Measurements from ENCODE around the gene C5orf52. TPM values are rescaled to one million over a fixed set of nuclear protein-coding genes. Genes with fewer than 3 reads are reported as not detected.
A peak's percentile ranks its signal among the peaks of the same experiment; 100 is the strongest.

The C5orf52 gene
- total RNA-seq, result not detected

- peaks cover 59% of the 10 kb centered on the region for H3K27me3 Mint-ChIP-seq
- H3K9me3 Mint-ChIP-seq, result peaks cover 2% of the 10 kb centered on the region
- peak; percentile 17 for DNase-seq
- peak within 1 kb of the TSS; percentile 16 for H3K27ac Mint-ChIP-seq
- peaks cover 18% of the 10 kb centered on the region for H3K4me1 Mint-ChIP-seq
- H3K36me3 Mint-ChIP-seq, result no peaks in the 10 kb centered on the region
- peak within 1 kb of the TSS; percentile 79 for H3K4me3 Mint-ChIP-seq
Measured at GRCh38 chr5:157670662-157671591, at the start of gene C5orf52. Gene C5orf52 (plus strand): TSS chr5:157671533. CDS start chr5:157671615, 82 bp downstream.

- Mint-ChIP-seq H3K4me1 (no peaks in the 10 kb centered on the region), H3K4me3 (no peak overlapping the region), H3K36me3 (peaks cover 9% of the 10 kb centered on the region), H3K27ac (no peak overlapping the region), H3K9me3 (peaks cover 12% of the 10 kb centered on the region), H3K27me3 (peaks cover 21% of the 10 kb centered on the region)
- DNase-seq, result no peak
Measured at GRCh38 chr5:157624144-157624543, 47.2 kb upstream of the C5orf52 start.

- no peak for DNase-seq
- H3K9me3 Mint-ChIP-seq, result peaks cover 10% of the 10 kb centered on the region
- peaks cover 13% of the 10 kb centered on the region for H3K27me3 Mint-ChIP-seq
- no peak overlapping the region for H3K27ac Mint-ChIP-seq
- H3K4me3 Mint-ChIP-seq, result no peak overlapping the region
- no peaks in the 10 kb centered on the region for H3K4me1 Mint-ChIP-seq
- peaks cover 8% of the 10 kb centered on the region for H3K36me3 Mint-ChIP-seq
Measured at GRCh38 chr5:157626831-157627230, 44.5 kb upstream of the C5orf52 start.

DNA sequence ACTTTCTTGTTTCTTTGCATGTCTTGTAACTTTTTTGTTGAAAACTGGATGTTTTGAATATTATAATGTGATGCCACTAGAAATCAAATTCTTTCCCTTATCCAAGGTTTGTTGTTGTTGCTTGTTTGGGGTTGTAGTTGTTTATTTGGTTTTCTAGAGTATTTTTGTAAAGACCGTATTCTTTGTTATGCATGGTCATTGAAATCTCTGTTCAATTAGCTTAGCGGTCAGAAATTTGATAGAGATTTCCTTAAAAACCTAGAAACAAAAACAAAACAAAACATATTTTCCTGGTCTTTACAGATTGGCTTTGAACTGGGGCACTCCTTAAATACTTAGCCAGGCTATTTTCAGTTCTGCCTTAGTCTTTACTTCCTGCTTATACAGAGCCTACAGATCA is 41.0 kb upstream of the C5orf52 start:
- H3K4me3 Mint-ChIP-seq, result no peak overlapping the region
- no peak for DNase-seq
- H3K4me1 Mint-ChIP-seq, result no peaks in the 10 kb centered on the region
- H3K27ac Mint-ChIP-seq, result no peak overlapping the region
- H3K27me3 Mint-ChIP-seq, result peaks cover 4% of the 10 kb centered on the region
- peaks cover 4% of the 10 kb centered on the region for H3K36me3 Mint-ChIP-seq
- peaks cover 4% of the 10 kb centered on the region for H3K9me3 Mint-ChIP-seq

DNA sequence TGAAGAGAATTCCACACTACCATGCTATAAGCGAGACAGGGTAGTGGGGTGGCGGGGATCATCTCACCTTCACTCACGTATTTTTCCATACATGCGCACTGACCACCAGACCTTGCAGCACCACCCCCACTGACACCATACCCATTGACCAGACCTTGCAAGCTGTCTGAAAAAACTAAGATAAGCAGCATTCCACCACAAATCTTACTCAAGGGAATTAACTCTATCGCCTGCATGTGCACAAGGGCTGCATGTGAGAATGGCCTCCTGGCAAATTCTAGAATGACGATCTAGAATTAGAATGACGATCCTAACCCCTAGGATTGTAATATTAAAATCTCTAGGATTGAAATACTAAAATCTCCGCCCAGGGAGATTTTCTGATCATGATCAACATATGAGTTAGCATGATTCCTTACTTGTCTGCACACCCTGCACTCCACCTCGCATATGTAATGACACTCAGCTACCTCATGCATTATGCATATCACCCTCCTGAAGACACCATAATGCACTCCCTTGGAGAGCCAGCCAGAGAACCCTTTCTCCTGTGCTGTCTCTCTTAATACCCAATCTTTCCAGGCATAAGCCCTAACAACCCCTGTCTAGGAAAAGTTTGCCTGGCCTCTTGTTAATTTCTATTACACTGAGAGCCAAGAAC is 30.8 kb upstream of the C5orf52 start:
- Mint-ChIP-seq H3K27me3 (no peaks in the 10 kb centered on the region), H3K9me3 (no peaks in the 10 kb centered on the region), H3K4me3 (no peak overlapping the region), H3K27ac (no peak overlapping the region), H3K36me3 (no peaks in the 10 kb centered on the region), H3K4me1 (no peaks in the 10 kb centered on the region)
- no peak for DNase-seq

- no peak overlapping the region for H3K27ac Mint-ChIP-seq
- H3K9me3 Mint-ChIP-seq, result peaks cover 11% of the 10 kb centered on the region
- no peak for DNase-seq
- H3K36me3 Mint-ChIP-seq, result peaks cover 12% of the 10 kb centered on the region
- H3K4me1 Mint-ChIP-seq, result peaks cover 4% of the 10 kb centered on the region
- H3K4me3 Mint-ChIP-seq, result no peak overlapping the region
- H3K27me3 Mint-ChIP-seq, result no peaks in the 10 kb centered on the region
Measured at GRCh38 chr5:157648275-157648990, 22.9 kb upstream of the C5orf52 start.

DNA sequence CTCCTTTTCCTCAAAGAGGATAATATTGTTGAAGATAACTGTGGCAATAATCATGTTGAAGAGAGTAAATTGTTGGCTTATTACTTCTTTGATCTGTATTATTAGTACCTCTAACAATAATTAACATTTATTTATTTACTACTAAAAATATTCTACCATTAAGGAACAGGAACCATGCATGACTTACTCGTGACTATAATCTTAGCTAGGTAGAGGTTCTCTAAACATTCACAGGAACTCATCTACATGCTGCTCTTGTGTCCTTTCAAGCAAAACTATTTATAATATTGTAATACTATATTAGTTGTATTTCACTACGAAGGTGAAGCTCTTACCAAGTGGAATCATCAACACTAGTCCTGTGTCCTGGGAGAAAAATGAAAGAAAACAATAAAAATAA is 22.2 kb upstream of the C5orf52 start:
- peaks cover 4% of the 10 kb centered on the region for H3K4me1 Mint-ChIP-seq
- no peak overlapping the region for H3K27ac Mint-ChIP-seq
- peaks cover 15% of the 10 kb centered on the region for H3K9me3 Mint-ChIP-seq
- DNase-seq, result no peak
- H3K27me3 Mint-ChIP-seq, result no peaks in the 10 kb centered on the region
- H3K4me3 Mint-ChIP-seq, result no peak overlapping the region
- H3K36me3 Mint-ChIP-seq, result peaks cover 15% of the 10 kb centered on the region

DNA sequence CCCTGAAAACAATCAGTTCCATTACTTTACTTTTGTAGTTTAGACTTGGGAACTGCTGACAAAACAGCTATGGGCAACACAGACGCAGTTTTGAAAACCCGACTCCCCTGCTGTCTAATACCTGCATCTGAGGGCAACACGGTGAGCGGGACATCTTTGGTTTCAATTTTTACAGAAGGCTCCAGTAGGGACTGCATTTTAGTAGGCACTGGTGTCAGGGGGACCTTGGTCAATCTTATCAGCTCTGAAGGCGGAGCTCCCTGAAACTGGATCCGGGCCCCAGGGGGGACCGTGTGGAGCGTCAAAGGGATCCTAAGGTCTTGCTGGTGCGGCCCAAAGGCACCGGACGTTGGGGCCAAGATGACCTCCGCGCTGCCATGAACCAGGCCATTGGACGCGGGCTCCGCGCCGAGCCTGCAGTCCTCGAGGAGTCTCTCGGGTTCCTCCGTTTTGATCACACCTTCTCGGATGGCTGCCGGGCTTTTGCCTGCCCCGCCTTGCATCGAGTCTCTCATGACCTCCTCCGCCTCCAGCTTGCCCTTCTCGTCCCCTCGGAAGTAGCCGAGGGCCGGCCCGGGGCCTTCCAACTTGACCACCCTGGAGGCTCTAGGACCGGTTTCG is 20.2 kb upstream of the C5orf52 start:
- no peak for DNase-seq
- peak overlapping the region; percentile 67 for H3K4me3 Mint-ChIP-seq
- H3K9me3 Mint-ChIP-seq, result peaks cover 20% of the 10 kb centered on the region
- H3K36me3 Mint-ChIP-seq, result peaks cover 20% of the 10 kb centered on the region
- no peaks in the 10 kb centered on the region for H3K27me3 Mint-ChIP-seq
- no peak overlapping the region for H3K27ac Mint-ChIP-seq
- H3K4me1 Mint-ChIP-seq, result peaks cover 4% of the 10 kb centered on the region

DNA sequence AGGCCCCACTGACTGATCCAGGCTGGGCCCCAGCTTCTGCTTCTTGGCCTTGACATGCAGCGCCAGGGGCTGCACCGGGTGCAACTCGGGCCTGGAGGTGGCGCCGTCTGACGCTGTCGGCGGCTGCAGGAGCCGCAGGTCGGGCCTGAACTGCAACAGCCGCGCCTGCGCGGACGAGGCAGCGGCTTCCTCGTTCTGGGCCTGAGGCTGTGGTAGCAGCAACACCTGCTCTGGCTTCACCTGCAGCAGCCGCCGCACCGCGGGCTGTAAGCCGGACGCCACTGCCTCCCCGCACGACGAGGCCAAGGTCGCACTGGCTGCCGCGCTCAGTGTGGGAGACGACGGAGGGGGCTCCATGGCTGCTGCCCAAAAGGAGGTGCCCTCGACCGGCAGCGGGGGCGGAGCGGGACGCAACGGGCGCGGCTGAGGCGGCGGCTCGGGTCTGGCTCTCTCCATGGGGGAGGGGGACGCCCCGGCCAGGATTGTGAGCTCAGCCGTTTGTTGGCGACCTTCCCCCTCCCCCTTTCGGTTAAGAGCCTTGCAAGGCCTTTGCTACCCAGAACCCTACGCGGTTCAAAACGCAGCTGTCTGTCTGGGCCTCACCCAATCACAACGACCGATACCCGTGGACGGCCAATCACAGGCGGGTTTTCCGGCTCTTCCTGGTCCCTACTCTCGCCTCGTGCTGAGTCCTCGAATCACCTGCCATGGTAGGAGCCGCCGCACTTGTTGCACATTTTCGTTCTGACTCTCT is 19.5 kb upstream of the C5orf52 start:
- Mint-ChIP-seq H3K9me3 (peaks cover 24% of the 10 kb centered on the region), H3K4me3 (peak overlapping the region; percentile 67), H3K27ac (peak overlapping the region; percentile 71), H3K4me1 (peaks cover 4% of the 10 kb centered on the region), H3K36me3 (peaks cover 20% of the 10 kb centered on the region), H3K27me3 (no peaks in the 10 kb centered on the region)
- DNase-seq, result peak; percentile 85

DNA sequence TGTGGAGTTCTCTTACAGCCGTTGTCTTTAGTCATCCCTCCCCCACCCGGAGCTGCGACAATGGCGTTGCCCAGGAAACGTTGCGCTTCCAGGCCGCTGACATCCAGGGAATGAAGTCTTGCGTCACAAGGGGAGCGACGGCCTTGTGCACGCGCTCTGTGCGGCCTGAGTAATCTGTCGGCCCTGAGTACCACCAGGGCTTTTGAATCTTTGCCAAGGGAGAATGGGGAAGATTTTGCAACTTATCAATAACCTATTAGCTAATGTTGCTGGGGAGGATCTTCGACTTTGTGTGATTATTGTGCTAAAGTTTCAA is 19.0 kb upstream of the C5orf52 start, which contains the start of gene SOX30:
SOX30 (minus strand) TSS at position 62 of the 316 bp plus-strand sequence. CDS start 360 bp downstream, outside the sequence.
- peaks cover 4% of the 10 kb centered on the region for H3K4me1 Mint-ChIP-seq
- DNase-seq, result no peak
- H3K36me3 Mint-ChIP-seq, result peaks cover 20% of the 10 kb centered on the region
- H3K27me3 Mint-ChIP-seq, result no peaks in the 10 kb centered on the region
- H3K4me3 Mint-ChIP-seq, result peak within 1 kb of the TSS; percentile 67
- peak within 1 kb of the TSS; percentile 71 for H3K27ac Mint-ChIP-seq
- H3K9me3 Mint-ChIP-seq, result peaks cover 24% of the 10 kb centered on the region

DNA sequence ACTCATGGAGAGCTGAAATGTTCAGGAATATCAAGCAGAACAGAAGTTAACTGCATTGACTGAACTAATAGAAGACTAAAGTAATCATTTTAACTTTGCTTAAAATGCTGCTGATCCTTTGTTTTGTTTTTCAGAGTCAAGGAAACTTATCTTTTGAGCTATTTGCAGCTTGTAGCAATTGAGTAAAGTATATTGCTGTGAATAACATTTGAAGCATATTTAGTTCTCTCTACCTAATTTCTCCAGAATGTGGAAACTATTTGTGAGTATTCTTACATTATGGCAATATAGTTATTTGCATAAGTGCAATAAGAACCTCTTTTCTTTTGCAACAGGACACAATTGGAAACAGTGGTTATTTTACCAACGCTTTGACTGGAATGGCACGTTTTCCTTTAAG is 13.8 kb upstream of the C5orf52 start:
- Mint-ChIP-seq H3K4me1 (no peaks in the 10 kb centered on the region), H3K27ac (no peak overlapping the region), H3K4me3 (no peak overlapping the region), H3K9me3 (peaks cover 31% of the 10 kb centered on the region), H3K27me3 (no peaks in the 10 kb centered on the region), H3K36me3 (peaks cover 32% of the 10 kb centered on the region)
- no peak for DNase-seq

- Mint-ChIP-seq H3K4me3 (no peak overlapping the region), H3K27me3 (no peaks in the 10 kb centered on the region), H3K4me1 (no peaks in the 10 kb centered on the region), H3K9me3 (peaks cover 25% of the 10 kb centered on the region), H3K36me3 (peaks cover 22% of the 10 kb centered on the region), H3K27ac (no peak overlapping the region)
- no peak for DNase-seq
Measured at GRCh38 chr5:157658893-157659292, 12.4 kb upstream of the C5orf52 start.

- Mint-ChIP-seq H3K36me3 (peaks cover 23% of the 10 kb centered on the region), H3K27ac (no peak overlapping the region), H3K4me3 (no peak overlapping the region), H3K4me1 (no peaks in the 10 kb centered on the region), H3K27me3 (no peaks in the 10 kb centered on the region), H3K9me3 (peaks cover 31% of the 10 kb centered on the region)
- DNase-seq, result no peak
Measured at GRCh38 chr5:157659868-157660660, 11.3 kb upstream of the C5orf52 start.
